Endodermal cell (in vitro differentiated cells): ENCODE results near the gene SPHK1. TPM values are rescaled to one million over a fixed set of nuclear protein-coding genes. Genes with fewer than 3 reads are reported as not detected.

ENCODE experiments used
- DNase-seq: peaks from one replicate; pipeline ENCODE4 v3.0.0-alpha.2; 2017
- H3K27ac ChIP-seq: 2 replicates; pipeline ENCODE4 v1.5.1; 2013; ENCODE audit warnings: mild to moderate bottlenecking, low read depth, low read length, moderate library complexity
- H3K27me3 ChIP-seq: 2 replicates; pipeline ENCODE4 v1.6.1; 2013; ENCODE audit warnings: mild to moderate bottlenecking, low read length, moderate library complexity; ENCODE audit not compliant: insufficient read depth, control insufficient read depth, poor library complexity, severe bottlenecking
- H3K36me3 ChIP-seq: 2 replicates; pipeline ENCODE4 v1.7.0; 2013; ENCODE audit warnings: mild to moderate bottlenecking, low read length, moderate library complexity; ENCODE audit not compliant: control insufficient read depth, insufficient read depth
- H3K4me1 ChIP-seq: one replicate; pipeline ENCODE4 v1.7.0; 2013; ENCODE audit warnings: low read length; ENCODE audit not compliant: control insufficient read depth, insufficient read depth
- H3K4me3 ChIP-seq: 2 replicates; pipeline ENCODE4 v1.5.1; 2013; ENCODE audit warnings: mild to moderate bottlenecking, low read length, moderate library complexity
- H3K9ac ChIP-seq: 2 replicates; pipeline ENCODE4 v1.6.1; 2013; ENCODE audit warnings: mild to moderate bottlenecking, low read length, moderate library complexity; ENCODE audit not compliant: poor library complexity, severe bottlenecking; ENCODE audit errors: extremely low read depth
- H3K9me3 ChIP-seq: 2 replicates; pipeline ENCODE4 v1.6.1; 2013; ENCODE audit warnings: mild to moderate bottlenecking, low read length, moderate library complexity; ENCODE audit not compliant: control insufficient read depth
- H3K27ac Mint-ChIP-seq: 2 replicates; pipeline ENCODE4 v1.8.0; 2020; ENCODE audit warnings: mixed read lengths
- H3K27me3 Mint-ChIP-seq: 2 replicates; pipeline ENCODE4 v1.8.0; 2021; ENCODE audit warnings: mild to moderate bottlenecking, mixed read lengths; ENCODE audit not compliant: insufficient read depth
- H3K36me3 Mint-ChIP-seq: 2 replicates; pipeline ENCODE4 v1.8.0; 2020; ENCODE audit warnings: low read depth, mixed read lengths
- H3K4me1 Mint-ChIP-seq: 2 replicates; pipeline ENCODE4 v1.8.0; 2020; ENCODE audit warnings: mixed read lengths
- H3K4me3 Mint-ChIP-seq: 2 replicates; pipeline ENCODE4 v1.8.0; 2020; ENCODE audit warnings: mild to moderate bottlenecking, moderate library complexity, mixed read lengths
- H3K9me3 Mint-ChIP-seq: 2 replicates; pipeline ENCODE4 v1.8.0; 2020; ENCODE audit warnings: mild to moderate bottlenecking, mixed read lengths
- CTCF ChIP-seq: fragments of 200-600 bp; sonication (generic); conservative IDR thresholded peaks from 2 replicates; pipeline ENCODE4 v1.5.0; 2021; ENCODE audit warnings: antibody characterized with exemption, mild to moderate bottlenecking
- WGBS, 2 experiments: methylation state at CpG; one replicate each; pipeline versions ENCODE4 v1.1.5 to v1.1.7; 2013; ENCODE audit warnings: missing lambda C conversion rate in 2 of 2, mixed read lengths in 1 of 2; ENCODE audit not compliant: insufficient coverage in 1 of 2, insufficient read length in 1 of 2; 5-methylcytosine and 5-hydroxymethylcytosine counted together
- total RNA-seq, 2 donors: library from RNA; stranded (reverse); fragmentation: NEBNext Ultra II Directional in 1 of 2; extraction: Animal tissue kit (Norgen Biotek cat#: 25700) in 1 of 2; gene quantifications; 2 replicates in 1 of 2; 3 replicates in 1 of 2; pipeline ENCODE4 v1.2.1, GENCODE V29; 2021

SPHK1 gene
- total RNA-seq, 2 donors from 2014 or later, result 1.5 to 1.8 TPM

DNA sequence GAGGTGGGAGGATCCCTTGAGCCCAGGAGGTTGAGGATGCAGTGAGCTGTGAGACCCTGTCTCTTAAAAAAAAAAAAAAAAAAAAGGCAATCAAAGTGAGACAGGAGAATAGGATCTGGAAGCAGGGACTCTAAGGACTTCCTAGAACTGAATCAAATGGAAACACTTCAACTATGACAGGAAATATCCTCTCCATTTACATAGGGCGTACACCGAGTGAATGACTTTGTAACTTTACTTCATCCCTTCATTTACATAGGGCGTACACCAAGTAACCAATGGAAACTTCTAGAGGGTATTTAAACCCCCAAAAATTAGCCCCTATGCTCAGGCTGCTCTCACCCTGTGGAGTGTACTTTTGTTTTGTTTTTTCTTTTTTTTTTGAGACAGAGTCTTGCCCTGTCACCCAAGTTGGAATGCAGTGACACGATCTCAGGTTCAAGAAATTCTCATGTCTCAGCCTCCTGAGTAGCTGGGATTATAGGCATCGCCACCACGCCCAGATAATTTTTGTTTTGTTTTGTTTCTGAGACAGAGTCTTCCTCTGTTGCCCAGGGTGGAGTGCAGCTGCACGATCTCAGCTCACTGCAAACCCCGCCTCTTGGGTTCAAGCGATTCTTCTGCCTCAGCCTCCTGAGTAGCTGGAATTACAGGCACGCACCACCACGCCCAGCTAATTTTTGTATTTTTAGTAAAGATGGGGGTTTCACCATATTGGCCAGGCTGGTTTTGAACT is 21.1 kb upstream of the SPHK1 start:
- peaks cover 5% of the 10 kb centered on the region for H3K27me3 Mint-ChIP-seq
- no peak overlapping the region for H3K4me3 Mint-ChIP-seq
- no peak for TF ChIP-seq CTCF
- DNase-seq, result no peak
- peaks cover 12% of the 10 kb centered on the region for H3K9me3 Mint-ChIP-seq
- Histone ChIP-seq H3K27me3 (no peaks in the 10 kb centered on the region), H3K36me3 (no peaks in the 10 kb centered on the region), H3K27ac (no peak overlapping the region), H3K9me3 (peaks cover 7% of the 10 kb centered on the region), H3K9ac (no peak overlapping the region), H3K4me3 (no peak overlapping the region), H3K4me1 (no peaks in the 10 kb centered on the region)
- no peak overlapping the region for H3K27ac Mint-ChIP-seq
- no peaks in the 10 kb centered on the region for H3K36me3 Mint-ChIP-seq
- peaks cover 7% of the 10 kb centered on the region for H3K4me1 Mint-ChIP-seq
- WGBS, 2 experiments, result 96 to 99% methylated on average over 11 of the region's 11 CpGs

DNA sequence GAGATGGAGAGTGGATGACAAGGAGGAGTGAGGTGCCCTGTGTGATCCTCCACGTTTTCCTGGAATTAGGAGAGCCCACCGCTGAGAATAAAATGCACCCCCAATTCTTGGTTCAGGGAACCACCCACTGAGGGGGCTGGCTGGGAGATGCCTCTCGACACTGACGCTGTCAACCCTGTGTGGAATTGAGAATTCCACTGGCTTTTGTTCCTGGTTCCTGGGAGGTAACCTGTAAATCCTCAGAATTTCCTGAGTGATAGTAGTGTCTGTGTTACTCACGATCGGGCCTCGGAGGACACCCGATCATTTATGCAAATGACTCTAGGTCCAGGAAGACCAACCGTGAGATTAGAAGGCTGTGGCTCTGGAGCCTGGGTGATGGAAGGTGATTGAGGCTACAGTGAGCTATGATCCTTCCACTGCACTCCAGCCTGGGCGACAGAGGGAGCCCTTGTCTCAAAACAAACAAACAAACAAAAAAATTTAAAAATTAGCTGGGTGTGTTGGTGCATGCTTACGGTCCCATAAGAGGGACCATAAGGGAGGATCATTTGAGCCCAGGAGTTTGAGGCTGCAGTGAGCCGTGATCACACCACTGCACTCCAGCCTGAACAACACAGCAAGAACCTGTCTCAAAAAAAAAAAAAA is 19.0 kb upstream of the SPHK1 start:
- Histone ChIP-seq H3K9ac (no peak overlapping the region), H3K36me3 (no peaks in the 10 kb centered on the region), H3K4me1 (no peaks in the 10 kb centered on the region), H3K27ac (no peak overlapping the region), H3K4me3 (no peak overlapping the region), H3K9me3 (peaks cover 7% of the 10 kb centered on the region), H3K27me3 (no peaks in the 10 kb centered on the region)
- WGBS, 2 experiments, result 68 to 78% methylated on average over 4 to 12 of the region's 12 CpGs
- Mint-ChIP-seq H3K27ac (no peak overlapping the region), H3K4me3 (no peak overlapping the region), H3K4me1 (peaks cover 7% of the 10 kb centered on the region), H3K27me3 (peaks cover 5% of the 10 kb centered on the region), H3K9me3 (peaks cover 12% of the 10 kb centered on the region), H3K36me3 (no peaks in the 10 kb centered on the region)
- DNase-seq, result peak; percentile 75
- peak; percentile 69 for TF ChIP-seq CTCF

- H3K9me3 ChIP-seq, result peaks cover 7% of the 10 kb centered on the region
- Mint-ChIP-seq H3K36me3 (no peaks in the 10 kb centered on the region), H3K27ac (no peak overlapping the region), H3K27me3 (peaks cover 5% of the 10 kb centered on the region), H3K4me3 (no peak overlapping the region), H3K9me3 (peaks cover 12% of the 10 kb centered on the region), H3K4me1 (peaks cover 7% of the 10 kb centered on the region)
- no peak overlapping the region for H3K4me3 ChIP-seq
- no peak overlapping the region for H3K9ac ChIP-seq
- H3K27me3 ChIP-seq, result no peaks in the 10 kb centered on the region
- H3K27ac ChIP-seq, result no peak overlapping the region
- DNase-seq, result no peak
- WGBS, 2 experiments, result 94% methylated on average over 3 of the region's 3 CpGs; no CpG with 5 or more reads in 1 of the 2 experiments
- no peaks in the 10 kb centered on the region for H3K36me3 ChIP-seq
- no peak for TF ChIP-seq CTCF
- H3K4me1 ChIP-seq, result no peaks in the 10 kb centered on the region
These were observed 18.2 kb upstream of the SPHK1 start for GRCh38 chr17:76366247-76366646.
